Stimulated activated CD8-positive, alpha-beta memory T cell treated with anti-CD3 and anti-CD28 coated beads, Interleukin-7, amount 100 ng/mL, for 4 hours (primary cell): Measurements from ENCODE around the gene F9.

Experiments used
- DNase-seq, 2 donors: peaks; one replicate each; pipeline ENCODE4 v3.0.0-alpha.2; 2020; ENCODE audit warnings: low read depth in 2 of 2

The F9 gene

GRCh38 chrX:139600105-139600504 is 69.6 kb downstream of the F9 start:
- DNase-seq, result no peak
